A549 (cell line): ENCODE results near the gene CD276.

Experiments used
- CTCF ChIP-seq: fragments of >200 bp; sonication (Bioruptor Twin); formaldehyde crosslinking; IDR thresholded peaks from 3 replicates; pipeline ENCODE4 v1.5.1; 2016
- FOSL2 ChIP-seq, 2 experiments: fragments of 450-650 bp in 1 of 2; fragments of >200 bp in 1 of 2; sonication (Bioruptor Twin) in 1 of 2; formaldehyde crosslinking; IDR thresholded peaks; 2 replicates each; pipeline versions ENCODE4 v1.5.0 to v1.6.1; 2016 to 2020; ENCODE audit warnings: mild to moderate bottlenecking in 1 of 2, moderate library complexity in 1 of 2
- MAFK ChIP-seq: fragments of 450-650 bp; IDR thresholded peaks from 2 replicates; pipeline ENCODE4 v1.6.1; 2014; ENCODE audit not compliant: partially characterized antibody
- POLR2A ChIP-seq: IDR thresholded peaks from 2 replicates; pipeline ENCODE4 v1.6.1; 2012; ENCODE audit warnings: mild to moderate bottlenecking, low read length
- RFX5 ChIP-seq: fragments of 450-650 bp; IDR thresholded peaks from 2 replicates; pipeline ENCODE4 v1.7.1; 2014; ENCODE audit warnings: antibody characterized with exemption, mild to moderate bottlenecking, moderate library complexity
- SMC3 ChIP-seq: fragments of >200 bp; sonication (Bioruptor Twin); formaldehyde crosslinking; IDR thresholded peaks from 3 replicates; pipeline ENCODE4 v1.6.1; 2018; ENCODE audit warnings: inconsistent platforms

- no peak for TF ChIP-seq CTCF
- TF ChIP-seq POLR2A = no peak
- no peak for TF ChIP-seq RFX5
- no peak for TF ChIP-seq SMC3
- peak; percentile 83 for TF ChIP-seq MAFK
- no peak for TF ChIP-seq FOSL2 (IDR thresholded peaks at IDR 0.05)
- no peak for TF ChIP-seq FOSL2 (CRISPR knock-in tag; IDR thresholded peaks at IDR 0.05)
Measured at GRCh38 chr15:73697033-73697467, 12.9 kb downstream of the CD276 start.
